SK-N-DZ (cell line): ENCODE measurements around the gene PSMB8. TPM values are rescaled to one million over a fixed set of nuclear protein-coding genes. Genes with fewer than 3 reads are reported as not detected.
"Not testable (repeated sequence)": the region's sequence is repeated elsewhere in the genome, so short reads cannot be mapped to it uniquely, and the experiment has no call there.

Experiments used
- DNase-seq: peaks from one replicate; pipeline ENCODE4 v3.0.0-alpha.2; 2015; ENCODE audit warnings: low spot score
- polyA plus RNA-seq, 2 experiments: library from polyadenylated mRNA; depleted of rRNA; stranded (reverse); fragments of >200 nt; gene quantifications; 2 replicates each; pipeline ENCODE4 v1.2.3, GENCODE V29; 2014

Gene PSMB8
- not detected in 2 replicates for polyA plus RNA-seq (2014; cell fraction: cytosol; rRNA removed)
- not detected in 2 replicates for polyA plus RNA-seq (2014; cell fraction: nucleus; rRNA removed)

- DNase-seq, result peak; percentile 79
Observed at GRCh38 chr6:32843979-32844838, at the start of gene PSMB8. Gene PSMB8, minus strand, starts transcription at chr6:32844047. Its CDS starts 51 bp downstream, at chr6:32843996.

GRCh38 chr6:32890831-32891230 lies 47.0 kb upstream of the PSMB8 start:
- DNase-seq, result no peak

GRCh38 chr6:32889533-32889932 lies 45.7 kb upstream of the PSMB8 start:
- no peak for DNase-seq

GRCh38 chr6:32888576-32888975 lies 44.7 kb upstream of the PSMB8 start:
- DNase-seq, result no peak

GRCh38 chr6:32887616-32888015 lies 43.8 kb upstream of the PSMB8 start:
- DNase-seq, result no peak

- no peak for DNase-seq
Observed at GRCh38 chr6:32886681-32887383, 43.0 kb upstream of the PSMB8 start.

GRCh38 chr6:32885698-32886286 lies 41.9 kb upstream of the PSMB8 start:
- DNase-seq, result peak; percentile 65

- no peak for DNase-seq
Observed at GRCh38 chr6:32883789-32884188, 39.9 kb upstream of the PSMB8 start.

GRCh38 chr6:32882879-32883250 lies 39.0 kb upstream of the PSMB8 start:
- DNase-seq, result no peak

GRCh38 chr6:32880962-32881361 lies 37.1 kb upstream of the PSMB8 start:
- not testable (repeated sequence) for DNase-seq

- no peak for DNase-seq
Observed at GRCh38 chr6:32879691-32880090, 35.8 kb upstream of the PSMB8 start.

GRCh38 chr6:32876603-32877002 lies 32.8 kb upstream of the PSMB8 start:
- DNase-seq, result no peak

- DNase-seq, result not testable (repeated sequence)
Observed at GRCh38 chr6:32873947-32874346, 30.1 kb upstream of the PSMB8 start.

GRCh38 chr6:32868257-32868788 lies 24.5 kb upstream of the PSMB8 start:
- peak; percentile 69 for DNase-seq

GRCh38 chr6:32867554-32868256 lies 23.9 kb upstream of the PSMB8 start:
- no peak for DNase-seq

GRCh38 chr6:32867022-32867477 lies 23.2 kb upstream of the PSMB8 start:
- DNase-seq, result no peak

GRCh38 chr6:32865724-32866443 lies 22.0 kb upstream of the PSMB8 start:
- DNase-seq, result no peak

GRCh38 chr6:32862725-32863124 lies 18.9 kb upstream of the PSMB8 start:
- DNase-seq, result no peak

GRCh38 chr6:32860674-32861073 lies 16.8 kb upstream of the PSMB8 start:
- DNase-seq, result no peak

- DNase-seq, result no peak
Observed at GRCh38 chr6:32858194-32858593, 14.3 kb upstream of the PSMB8 start.
